GM18867 (cell line): ENCODE results near the gene COL13A1.

ENCODE experiments used
- ATAC-seq: cut with Tn5 transposase; IDR thresholded peaks from one replicate; pipeline ENCODE4 v1.9.1; 2021; ENCODE audit warnings: mild to moderate bottlenecking, moderate library complexity; ENCODE audit not compliant: unreplicated experiment

The COL13A1 gene

DNA sequence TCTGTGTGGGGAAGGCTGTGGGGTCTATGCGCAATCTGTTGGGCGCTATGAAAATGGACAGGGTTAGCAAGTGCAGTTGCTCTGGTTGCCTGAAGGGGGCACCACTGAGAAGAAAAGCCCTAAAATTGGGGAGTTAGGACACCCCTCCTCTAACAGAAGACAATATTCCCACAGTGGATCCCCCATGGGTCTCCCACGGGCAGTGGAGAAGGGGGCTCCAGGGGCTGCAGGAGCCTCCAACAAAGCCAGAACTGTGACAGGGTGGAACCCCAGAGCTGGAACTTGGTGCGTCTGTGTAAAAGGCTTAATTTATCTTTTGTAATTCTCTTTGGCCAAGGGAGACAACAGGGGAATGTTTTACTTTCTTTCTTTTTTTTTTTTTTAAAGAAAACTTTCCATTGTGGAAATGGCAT lies 12.5 kb upstream of the COL13A1 start:
- no peak for ATAC-seq

DNA sequence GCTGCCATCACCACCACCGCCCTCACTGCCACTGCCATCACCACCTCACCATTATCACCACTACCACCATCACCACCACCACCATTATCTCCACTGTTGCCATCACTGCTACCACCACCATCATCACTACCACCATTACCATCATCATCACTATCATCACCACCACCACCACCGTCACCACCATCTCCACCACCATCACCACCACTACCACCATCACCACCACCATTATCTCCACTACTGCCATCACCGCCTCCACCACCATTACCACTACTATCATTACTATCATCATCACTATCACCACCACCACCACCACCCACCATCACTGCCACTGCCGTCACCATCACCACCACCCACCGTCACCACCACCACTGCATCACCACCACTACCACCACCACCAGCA lies 9.9 kb upstream of the COL13A1 start:
- no peak for ATAC-seq

DNA sequence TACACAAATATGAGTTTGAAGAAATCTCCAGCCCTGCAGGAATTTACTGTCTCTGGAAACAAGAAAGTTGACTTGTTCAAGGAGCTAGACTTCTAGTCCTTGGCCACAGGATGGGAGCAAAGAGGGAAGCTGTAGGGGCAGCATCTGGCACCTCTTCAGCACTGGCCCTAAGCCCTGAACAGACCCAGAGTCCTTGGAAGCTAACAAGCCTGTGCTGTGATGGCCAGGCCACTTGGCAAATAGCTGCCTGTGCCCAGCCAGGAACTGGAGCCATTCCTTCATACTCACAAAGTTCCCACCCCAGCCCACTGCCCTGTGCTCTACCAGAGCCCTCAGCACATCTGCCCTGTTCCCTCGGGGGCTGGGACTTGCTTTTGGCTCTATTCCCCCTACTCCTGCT lies 9.4 kb upstream of the COL13A1 start:
- no peak for ATAC-seq

DNA sequence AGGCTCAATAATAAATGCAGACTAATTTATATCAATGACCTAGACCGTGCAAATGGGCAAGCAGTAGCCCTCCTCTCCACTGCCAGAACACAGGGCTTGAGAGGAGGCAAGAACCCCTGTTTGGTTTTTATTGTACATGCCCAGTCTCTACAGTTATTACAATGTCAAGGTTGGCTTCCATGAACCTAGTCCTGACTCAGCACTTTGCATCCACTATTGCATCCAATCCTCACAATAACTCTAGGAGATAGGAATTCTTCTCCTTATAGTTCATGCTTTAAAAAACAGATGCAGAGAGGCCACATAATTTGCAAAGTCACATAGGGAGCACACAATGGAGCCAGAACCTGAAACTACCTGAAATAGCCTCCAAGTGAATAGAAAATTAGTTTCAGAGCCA lies 7.0 kb upstream of the COL13A1 start:
- ATAC-seq, result no peak

DNA sequence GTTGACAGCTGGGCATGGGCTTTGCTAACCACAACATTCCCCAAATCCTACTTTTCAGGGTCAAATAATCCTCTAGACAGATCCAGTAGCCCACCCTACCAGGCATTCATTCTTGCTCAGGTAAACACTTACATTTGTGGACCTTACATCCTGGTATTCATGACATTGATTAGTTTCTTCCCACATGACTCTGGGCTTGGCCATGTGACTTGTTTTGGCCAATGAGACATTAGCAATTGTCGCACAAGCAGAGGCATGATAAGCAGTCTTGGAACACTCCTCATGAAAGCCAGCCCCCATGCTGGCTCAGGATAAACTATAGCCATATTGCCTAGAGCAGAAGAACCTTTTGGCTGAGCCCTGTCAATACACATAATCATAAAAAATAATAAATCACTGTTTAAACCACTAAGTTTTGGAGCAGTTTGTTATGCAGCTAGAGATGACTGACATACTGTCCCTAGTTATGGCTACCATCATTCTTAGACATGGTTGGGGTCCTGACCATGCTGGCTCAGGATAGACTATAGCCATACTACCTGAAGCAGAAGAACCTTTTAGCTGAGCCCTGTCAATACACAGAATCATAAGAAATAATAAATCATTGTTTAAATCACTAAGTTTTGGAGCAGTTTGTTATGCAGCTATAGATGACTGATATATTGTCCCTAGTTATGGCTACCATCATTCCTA lies 6.3 kb upstream of the COL13A1 start:
- no peak for ATAC-seq

DNA sequence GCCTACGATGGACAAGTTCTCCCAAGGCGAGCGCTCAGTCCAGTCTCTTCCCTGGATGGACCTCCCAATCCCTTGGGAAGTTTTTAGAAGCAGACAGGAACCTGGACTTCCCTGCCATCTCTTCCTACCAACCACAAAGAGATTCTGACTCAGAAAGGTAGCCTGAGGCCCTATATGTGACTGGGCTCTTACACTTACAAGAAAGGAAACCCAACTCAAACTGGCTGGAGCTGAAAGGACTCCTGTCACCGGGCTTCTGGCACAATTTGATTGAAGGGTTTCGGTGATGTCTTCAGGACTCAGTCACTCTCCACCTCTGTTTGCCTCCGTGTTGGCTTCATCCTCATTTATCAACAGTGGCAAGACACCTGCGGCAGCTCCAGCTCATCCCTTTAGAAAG lies 3.7 kb upstream of the COL13A1 start:
- ATAC-seq, result no peak

DNA sequence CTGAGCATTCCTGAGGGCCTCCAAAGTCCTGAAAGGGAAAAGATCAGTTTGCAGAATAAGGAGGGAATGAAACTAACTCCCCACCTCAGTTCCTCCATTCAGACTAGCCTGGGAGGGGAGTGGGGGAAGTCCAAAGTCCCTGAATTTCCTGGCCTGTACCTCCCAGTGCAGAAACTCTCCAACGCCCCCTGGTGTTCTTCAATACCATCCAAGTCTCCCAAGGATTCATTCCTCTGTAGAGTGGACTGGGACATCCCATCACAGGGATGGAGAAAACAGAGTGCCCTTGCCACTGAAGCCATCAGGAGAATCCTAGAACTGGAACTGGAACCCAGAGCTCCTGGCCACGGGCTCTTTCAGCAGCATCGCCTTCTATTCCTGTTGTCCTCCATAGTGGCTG lies 1.6 kb upstream of the COL13A1 start:
- no peak for ATAC-seq

DNA sequence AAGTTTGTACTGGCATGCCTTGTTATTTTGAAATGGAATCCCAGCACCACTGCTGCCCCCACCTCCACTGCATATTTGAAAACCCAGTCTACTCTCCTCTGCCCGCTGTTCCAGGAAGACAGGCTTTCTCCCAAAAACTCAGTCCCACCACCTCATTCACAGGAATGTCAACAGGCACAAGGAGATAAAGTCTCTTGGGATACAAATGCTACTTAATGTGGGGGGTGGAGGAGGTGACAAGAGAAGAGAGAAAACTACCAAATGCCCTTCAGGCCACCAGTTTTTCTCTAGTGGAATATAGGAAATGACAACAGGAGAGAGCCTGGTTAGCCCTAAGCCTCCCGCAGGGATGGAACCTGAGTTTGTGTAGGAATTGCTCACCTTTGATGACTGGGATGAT lies 1.0 kb upstream of the COL13A1 start:
- no peak for ATAC-seq

DNA sequence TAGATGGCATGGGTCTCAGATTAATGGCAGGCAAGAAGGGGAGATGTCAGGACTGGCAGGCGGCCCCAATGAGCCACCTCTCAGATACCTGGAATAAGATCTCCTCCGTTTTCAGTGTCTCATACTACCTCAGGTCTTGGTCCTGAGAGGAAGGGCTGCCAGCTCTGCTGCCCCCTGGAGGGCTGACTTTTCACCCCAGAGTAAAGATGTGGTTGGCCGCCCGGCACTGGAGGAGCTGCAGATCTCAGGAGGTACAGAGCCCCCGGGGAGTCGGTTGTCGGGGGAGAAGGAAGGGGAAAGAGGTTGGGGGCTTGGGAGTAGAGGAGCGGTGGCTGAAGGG lies 642 bp upstream of the COL13A1 start:
- ATAC-seq, result no peak

DNA sequence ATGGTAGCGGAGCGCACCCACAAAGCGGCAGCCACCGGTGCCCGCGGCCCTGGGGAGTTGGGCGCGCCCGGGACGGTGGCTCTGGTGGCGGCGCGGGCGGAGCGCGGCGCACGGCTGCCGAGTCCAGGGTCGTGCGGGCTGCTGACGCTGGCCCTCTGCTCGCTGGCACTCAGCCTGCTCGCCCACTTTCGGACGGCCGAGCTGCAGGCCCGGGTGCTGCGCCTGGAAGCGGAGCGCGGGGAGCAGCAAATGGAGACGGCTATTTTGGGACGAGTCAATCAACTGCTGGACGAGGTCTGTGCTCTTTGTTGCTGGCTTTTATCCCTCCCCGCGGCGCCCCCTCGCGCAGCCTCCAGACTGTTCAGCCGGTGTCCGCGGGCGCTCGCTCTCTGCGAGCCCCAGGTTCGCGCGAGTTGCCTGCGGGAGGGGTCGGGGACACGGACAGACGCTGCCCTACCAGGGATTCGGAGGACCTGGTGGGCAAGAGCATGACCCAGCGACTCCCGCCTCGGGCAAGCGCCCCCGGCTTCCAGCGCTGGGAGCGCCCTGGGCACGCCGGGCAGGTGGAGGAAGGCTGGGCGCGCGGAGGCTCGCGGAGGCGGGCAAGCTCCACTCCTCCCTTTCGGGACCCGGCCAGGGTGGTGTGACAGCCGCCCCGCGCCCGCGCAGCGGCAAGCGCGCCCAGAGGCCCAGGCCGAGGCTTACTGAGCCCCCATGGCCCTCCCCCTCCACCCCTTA lies 887 bp downstream of the COL13A1 start:
- no peak for ATAC-seq

DNA sequence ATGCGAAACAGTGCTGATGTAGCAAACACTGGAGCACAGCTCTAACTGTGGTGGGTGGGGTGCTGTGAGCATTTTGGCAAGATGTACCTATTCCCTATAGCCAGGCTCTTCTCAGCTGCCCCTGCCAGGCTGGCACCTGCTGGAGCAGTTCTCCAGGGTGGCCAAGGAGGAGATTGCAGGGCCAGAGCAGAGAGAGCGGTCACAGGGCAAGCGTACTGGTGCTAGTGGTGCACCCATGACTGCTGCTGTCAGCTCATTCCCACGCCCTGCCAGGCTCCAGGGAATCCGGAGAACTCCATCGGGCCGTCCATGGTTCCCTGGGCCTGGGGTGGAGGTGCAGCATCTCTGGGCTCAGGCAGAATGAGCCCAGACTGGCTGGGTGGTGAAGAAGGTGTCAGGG lies 2.1 kb downstream of the COL13A1 start:
- no peak for ATAC-seq

DNA sequence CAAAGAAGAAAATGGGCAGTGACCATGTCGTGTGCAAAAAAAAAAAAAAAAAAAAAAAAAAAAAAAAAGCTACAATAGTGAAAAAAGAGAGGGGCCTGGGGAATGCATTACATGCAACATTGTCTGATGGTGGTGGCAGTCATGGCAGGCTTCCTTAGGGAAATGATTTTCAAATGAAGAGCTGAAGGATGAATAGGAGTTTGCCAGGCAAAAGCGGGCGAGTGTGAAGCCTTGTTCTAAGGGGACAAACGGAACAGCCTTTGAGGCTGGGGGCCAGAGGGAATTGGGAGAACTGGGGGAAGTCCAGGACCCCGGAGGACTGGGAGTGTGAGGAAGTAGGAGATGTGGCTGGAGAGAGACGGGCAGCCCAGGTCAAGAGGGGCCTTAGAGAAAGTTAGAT lies 3.1 kb downstream of the COL13A1 start:
- no peak for ATAC-seq

DNA sequence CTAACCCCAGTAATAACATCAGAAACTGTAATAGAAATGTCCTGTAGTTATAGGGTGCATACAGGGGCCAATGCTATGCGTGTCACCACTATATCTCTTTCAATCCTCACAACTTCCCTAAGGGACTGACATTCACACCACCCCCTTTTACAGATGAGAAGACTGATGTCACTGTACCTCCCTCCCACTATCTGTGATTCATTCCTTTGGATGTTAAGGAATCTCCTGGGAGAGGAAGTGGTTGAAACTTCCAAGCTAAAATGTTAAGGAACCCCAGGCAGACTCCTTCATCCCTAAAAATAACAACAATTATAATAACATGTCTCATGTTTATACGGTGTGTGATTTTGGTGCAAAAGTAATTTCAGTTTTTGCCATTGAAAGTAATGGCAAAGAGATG lies 5.4 kb downstream of the COL13A1 start:
- no peak for ATAC-seq

DNA sequence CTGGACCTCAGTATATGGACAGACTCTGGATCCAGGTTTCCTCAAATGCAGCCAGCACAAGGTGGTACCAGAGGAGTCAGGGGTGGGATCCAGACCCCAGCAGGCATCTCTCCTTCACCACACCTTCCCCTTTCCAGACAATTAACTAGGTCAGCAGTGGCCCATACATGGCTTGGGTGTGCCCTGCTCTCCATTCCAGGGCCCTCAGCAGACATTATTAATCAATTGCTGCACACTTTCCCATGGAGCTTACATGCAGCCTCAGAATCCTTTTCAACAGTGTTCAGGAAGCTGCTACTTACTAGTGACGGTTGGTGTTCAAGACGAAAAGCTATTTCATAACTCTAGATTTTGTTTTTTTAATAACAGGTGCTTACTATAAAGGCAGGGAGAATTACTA lies 6.0 kb downstream of the COL13A1 start:
- no peak for ATAC-seq

DNA sequence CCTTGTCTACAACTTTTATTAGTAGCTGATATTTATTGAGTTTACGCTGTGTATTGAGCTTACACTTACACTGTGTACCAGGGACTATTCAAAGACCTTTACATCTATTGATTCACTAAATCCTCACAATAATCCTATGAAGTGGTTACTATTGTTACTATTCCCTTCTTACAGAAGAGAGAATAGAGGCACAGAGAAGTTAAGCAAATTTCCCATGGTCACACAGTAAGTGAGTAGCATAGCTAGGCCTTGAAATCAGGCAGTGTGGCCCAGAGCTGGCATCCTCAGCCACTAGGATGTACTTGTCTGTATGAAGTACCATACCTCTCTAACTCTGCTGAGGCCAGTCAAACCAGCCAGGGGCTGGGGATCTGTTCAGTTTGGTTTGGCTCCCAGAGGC lies 7.6 kb downstream of the COL13A1 start:
- no peak for ATAC-seq

DNA sequence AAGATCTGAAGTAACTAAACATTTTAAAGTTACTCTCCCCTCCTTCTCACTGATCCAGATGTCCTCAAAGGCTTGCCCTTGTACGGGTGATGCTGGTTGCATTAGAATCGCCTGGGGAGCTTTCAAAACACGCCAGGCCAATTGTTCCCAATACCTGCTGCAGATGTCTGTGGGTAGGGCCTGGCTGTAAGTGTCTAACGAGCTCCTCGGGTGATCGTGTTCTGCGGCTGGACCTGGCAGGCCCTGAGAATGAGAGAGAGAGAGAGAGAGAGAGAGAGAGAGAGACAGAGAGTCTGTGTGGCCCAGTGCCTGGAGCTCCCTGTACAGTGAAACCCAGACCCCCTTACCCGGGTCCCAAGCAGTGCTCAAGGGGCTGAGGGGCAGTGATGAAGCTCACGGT lies 8.4 kb downstream of the COL13A1 start:
- ATAC-seq, result no peak

DNA sequence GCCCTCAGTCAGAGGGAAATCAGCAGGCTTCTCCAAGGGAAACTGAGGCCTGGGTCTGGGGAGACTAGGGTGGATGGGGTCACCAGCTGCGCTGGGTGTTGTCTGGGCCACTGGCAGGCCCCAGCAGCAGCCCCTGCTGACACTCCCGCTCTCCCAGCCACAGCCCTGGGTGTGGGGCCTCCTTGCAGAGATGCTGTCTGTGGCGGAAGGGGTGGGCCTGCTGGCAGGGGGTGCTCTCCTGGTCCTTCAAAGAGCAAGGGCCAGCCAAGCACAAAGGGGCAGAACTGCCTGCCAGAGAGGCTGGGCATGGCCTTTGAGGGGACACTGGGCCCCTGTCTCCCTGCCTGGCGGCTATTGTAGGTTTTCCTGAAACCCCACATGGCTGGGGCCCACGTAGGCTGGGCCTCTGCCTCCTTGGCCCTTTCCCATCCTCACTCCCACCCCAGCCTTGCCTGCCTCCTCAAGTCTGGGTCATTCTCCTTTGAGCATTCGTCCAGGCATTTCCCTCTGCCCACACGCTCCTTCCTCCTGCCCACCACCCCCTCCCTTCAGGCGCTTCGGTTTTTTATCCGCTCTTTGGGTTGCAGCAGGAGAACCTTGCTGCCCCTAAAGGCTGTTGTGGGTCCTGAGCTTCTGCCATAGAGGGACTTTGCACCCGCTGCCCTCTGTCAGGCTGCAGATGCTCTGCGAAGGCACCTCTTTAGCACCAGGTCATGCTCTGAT lies 9.1 kb downstream of the COL13A1 start:
- no peak for ATAC-seq

DNA sequence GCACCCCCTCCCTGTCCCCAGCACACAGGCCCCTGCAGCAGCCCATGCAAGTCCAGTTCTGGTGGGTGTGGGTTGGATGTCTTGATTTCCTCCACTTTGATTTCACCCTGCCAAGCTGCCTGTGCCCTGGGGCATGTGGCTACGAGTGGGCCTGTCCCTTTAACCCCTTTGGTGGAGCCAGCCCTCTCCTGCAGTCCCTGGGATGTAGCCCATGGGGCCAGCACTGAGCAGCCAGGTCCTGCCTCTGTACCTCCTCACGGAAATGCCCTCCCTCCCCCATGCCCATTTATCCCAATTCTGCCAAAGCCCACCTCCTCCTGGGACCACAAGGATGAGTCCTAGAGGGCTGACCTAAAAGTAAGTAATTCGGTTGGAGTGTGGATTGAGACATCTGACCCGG lies 11.9 kb downstream of the COL13A1 start:
- ATAC-seq, result no peak

DNA sequence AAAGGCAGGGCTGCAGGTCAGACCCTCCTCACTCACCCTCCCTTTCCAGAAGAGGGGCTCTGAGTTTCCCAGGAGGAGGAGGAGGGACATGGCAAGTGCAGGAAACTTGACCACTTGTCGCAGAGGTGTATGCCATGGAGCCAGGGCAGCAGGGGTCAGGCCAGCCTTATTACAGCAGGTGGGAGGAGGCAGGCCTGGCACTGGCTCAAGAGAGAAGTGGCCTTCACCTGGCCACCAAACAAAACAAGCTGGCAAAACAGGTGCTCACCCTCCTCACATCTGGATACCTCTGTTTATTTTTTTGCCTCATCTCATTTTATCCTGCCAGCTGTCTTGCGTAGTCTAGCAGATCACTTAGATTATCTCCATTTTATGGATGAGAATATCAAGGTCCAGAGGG lies 12.5 kb downstream of the COL13A1 start:
- ATAC-seq, result no peak

DNA sequence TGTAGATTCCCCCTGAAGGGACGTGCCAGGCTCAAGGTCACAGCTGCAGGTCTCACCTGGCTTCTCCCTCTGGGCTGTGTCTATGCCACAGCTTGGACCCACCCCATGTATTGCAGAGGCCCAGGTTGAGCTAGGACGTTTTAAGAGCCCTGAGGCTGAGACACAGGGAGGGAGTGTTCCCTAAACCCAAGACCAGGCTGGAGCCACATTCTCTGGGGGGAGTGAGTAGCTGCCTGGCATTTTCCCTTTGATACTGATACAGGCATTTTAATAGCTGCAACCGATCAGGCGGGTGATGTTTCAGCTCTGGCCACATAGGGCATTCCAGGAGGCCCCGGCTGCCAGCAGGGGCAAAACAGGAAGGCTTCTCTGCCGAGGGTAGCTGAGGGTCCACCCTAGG lies 13.4 kb downstream of the COL13A1 start:
- no peak for ATAC-seq

DNA sequence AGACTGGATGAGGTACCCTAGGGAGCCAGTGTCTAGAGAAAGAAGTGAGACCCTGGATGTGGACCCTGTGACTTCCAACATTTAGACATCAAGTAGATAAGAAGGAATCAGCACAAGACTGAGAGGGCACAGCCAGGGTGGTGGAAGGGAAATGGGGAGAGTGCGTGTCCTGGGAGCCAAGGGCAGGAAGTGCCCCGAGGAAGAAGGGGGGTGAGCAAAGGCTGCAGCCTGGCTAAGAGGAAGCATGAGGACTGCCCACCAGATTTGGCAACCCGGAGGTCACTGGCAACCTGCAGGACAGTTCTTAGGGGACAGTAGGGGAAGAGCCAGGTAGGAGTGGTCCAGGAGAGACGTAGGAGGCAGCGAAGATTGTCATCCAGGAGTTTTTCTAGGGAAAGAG lies 14.8 kb downstream of the COL13A1 start:
- no peak for ATAC-seq

DNA sequence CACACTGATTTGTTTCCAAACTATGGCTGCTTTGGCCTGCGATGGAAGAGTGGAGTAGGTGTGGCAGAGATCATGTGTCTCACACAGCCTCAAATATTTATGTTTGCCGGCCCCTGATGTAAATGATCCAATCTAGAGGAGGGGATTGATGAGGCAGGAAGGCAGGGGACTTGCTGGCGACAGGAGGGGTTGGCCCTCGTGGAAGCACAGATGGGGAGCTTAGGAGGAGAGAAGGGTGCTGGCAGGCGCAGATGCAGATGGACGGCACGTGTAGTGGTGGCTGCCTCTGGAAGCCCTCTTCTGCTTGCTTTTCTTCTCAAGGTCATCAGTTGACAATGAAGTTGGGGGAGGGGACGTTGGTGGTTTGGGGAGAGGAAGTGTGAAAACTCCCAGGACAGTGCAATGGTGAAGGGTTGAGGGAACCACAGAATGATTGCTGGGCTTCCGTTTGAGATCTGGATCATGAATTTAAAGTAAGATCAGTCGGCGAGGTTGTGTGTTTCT lies 15.4 kb downstream of the COL13A1 start:
- no peak for ATAC-seq
